ENCODE data around the gene COBL.

The COBL gene

GRCh38 chr7:51251290-51251689 lies 65.3 kb downstream of the COBL start:
- DNase-seq, result no peak

GRCh38 chr7:51250512-51250911 lies 66.1 kb downstream of the COBL start:
- DNase-seq, result no peak

DNA sequence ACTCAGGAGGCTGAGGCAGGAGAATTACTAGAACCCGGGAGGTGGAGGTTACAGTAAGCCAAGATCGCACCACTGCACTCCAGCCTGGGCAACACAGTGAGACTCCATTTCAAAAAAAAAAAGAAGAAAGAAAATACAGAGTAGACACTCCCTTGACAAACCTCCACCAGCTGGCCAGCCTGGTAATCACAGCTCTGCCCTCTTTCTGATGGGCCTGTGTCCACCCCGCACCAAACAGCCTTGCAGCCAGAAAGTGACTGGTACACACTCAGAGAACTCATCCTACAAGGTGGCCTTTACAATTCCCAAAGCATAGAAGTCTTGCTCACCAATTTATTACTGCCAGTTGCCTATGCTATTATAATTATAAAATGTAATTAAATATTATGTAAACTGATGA lies 66.6 kb downstream of the COBL start:
- no peak for DNase-seq

DNA sequence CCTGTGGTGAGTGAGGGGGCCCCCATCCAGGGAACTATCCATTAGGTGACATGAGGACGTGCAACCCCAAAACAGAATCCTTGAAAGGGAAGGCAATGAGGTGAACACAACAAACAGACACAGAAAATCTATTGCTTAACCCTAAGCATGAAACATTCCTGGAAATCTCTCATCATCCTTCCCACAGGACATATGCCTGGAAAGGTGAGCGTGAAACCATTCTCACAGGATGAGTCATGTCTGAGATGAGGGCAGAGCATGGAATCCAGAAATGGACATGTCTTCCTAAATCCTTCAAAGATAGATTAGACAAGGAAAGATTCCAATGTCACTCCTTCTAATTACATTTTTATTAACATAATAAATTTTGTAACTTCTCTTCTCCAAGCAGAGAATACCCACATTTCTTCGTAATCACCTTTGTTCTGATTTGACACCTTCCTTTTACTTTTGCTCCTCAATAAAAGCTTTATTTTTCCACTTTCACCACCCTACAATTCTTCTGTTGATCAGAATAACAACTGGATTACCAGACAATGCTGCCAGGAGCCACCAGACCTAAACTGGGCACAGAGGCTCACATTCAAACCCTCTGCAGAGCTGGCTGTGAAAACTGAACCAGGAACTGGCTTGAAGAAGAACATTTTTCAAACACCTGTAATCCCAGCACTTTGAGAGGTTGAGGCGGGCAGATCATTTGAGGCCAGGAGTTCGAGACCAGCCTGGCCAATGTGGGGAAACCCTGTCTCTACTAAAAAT lies 67.2 kb downstream of the COBL start:
- DNase-seq, result no peak

DNA sequence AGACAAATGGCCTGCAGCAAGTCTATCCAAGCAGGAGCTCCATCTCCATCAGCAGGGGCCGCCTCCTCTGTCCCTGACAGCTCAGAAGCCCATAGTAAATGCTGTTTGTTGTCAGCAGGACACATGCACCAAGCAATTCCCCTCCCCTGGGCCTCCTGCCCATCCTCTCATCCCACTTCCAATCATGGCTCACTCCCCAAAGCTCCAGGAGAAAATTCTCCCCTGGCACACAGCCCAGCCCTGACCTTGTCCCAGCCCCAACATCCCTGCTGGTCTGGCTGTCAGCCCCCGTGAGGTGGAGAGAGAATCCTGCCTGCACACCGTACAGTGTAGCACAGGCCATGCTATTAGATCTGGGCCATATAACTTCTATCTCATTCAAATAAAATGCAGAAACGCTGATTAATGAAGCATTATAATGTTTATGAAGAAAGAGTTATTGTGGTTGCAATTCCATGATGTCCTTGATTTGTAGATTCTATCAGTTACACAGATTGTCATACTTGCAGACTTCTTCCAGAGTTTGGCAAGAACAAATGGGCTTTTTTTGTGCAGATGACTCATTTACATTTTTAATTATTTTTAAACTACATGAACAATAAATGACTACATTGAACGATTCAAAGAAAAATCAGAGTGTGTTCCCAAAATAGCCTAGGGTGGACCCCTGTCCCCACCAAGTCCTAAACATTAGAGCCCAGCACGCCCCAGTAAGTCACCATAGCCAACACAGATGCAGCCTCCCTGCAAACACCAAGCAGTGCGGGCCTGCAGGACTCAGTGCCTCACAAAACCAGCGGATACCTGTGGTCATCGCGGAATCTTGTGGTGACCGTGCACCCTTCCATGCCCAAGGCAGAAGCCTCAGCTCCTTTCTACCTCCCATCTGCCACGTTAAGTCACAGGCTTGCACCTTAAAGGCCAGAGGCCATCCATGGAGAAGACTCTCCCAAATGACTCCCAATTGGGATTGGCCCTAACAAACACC lies 70.1 kb downstream of the COBL start:
- no peak for DNase-seq

DNA sequence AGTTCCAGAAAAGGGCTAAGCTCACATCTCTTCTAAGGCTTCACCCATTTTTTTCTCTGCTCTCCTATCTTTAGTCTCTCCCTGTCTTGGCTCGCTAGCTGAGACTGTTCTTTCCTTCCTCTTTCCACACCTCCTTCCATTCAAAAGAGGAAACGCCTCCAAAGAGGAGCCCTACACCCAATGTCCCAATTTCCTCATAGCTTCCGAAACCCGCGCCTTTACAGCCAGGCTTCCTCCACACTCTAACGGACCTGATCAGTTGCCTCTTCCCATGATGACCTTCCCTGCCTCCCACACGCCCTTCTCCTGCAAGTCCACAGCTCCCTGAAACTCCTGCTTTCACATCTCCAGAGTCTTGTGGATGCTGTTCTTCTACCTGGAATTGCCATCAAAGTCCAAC lies 71.7 kb downstream of the COBL start:
- DNase-seq, result no peak

DNA sequence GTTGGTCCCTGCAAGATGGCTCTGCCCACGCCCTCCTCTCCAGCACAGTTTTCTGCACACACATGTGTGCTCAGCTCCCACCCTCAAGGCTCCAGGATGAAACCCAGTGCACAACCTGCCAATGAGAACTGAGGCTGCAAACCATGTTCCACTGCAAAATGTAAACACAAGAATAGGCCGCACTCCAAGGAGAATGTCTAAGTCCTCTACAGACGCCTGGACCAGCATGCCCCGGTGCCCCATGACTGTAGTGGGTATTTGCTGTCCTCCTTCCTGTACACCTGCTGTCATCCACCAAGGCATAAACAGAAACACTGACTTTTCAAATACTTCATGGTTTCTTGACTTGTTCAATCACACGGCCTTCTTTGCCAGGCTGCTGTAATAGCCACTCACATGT lies 72.6 kb downstream of the COBL start:
- no peak for DNase-seq

DNA sequence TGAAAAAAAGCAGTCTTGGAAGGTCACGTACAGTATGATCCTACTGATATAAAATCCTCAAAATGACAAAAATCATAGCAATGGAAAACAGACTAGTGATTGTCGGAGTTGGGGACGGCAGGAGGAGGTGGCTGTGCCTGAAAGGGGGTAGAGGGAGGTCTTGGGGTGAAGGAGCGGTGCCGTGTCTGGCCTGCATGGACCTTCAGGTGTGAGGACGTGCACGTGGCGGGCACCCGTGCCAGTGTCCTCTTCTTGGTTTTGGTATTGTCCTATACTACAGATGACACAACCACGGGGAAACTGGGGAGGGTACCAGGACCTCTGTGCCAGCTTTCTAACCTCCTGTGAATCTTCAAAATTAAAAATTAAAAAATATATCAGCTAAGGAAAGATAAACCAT lies 73.0 kb downstream of the COBL start:
- DNase-seq, result no peak

DNA sequence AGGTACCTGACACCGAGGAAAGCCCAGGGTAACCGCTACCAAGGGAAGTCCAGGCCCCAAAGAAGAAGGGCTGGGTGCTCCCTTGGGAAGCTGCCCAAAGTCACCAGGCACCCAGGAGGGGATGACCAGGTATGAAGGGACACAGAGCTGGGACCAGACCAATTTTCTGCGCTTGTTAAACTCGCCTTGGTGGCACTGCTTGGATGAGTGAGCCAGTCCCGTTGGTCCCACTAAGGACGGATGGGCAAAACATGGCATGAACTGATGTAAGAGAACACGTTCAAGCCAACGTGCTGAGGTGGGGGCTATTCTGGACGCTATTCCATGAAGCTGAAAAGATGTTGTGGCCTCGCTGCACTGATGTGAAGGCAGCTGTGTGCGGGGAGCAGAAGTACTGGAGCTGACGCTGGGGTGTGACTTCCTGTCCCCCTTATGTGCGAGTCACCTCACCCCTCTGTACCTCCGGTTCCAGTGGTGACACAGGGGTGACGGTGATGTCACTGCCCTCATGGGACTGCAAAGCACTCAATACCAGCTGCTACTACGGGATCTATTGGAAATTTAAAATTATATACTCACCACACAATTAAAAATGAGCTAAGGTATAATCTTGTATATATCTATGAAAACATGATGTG lies 73.6 kb downstream of the COBL start:
- DNase-seq, result no peak

- DNase-seq, result no peak
Observed at GRCh38 chr7:51242007-51242691, 74.5 kb downstream of the COBL start.

- no peak for DNase-seq
Observed at GRCh38 chr7:51240868-51241267, 75.7 kb downstream of the COBL start.

DNA sequence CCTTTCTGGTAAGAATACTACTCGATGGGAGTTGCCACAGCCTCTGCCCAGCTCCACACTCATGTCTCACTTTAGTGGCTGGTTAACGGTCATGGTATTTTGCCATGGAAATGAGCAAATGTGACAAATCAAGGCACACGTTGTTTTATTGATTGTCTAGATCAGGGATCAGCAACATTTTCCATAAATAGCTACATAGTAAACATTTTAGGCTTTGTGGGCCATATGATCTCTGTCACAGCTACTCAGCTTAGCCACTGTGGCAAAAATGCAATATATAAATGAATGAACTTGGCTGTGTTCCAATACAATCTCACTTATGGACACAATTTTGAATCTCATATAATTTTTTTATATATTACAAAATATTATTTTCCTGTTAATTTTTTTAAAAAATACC lies 76.9 kb downstream of the COBL start:
- no peak for DNase-seq

- DNase-seq, result no peak
Observed at GRCh38 chr7:51238981-51239495, 77.6 kb downstream of the COBL start.

- no peak for DNase-seq
Observed at GRCh38 chr7:51237446-51238133, 79.0 kb downstream of the COBL start.

DNA sequence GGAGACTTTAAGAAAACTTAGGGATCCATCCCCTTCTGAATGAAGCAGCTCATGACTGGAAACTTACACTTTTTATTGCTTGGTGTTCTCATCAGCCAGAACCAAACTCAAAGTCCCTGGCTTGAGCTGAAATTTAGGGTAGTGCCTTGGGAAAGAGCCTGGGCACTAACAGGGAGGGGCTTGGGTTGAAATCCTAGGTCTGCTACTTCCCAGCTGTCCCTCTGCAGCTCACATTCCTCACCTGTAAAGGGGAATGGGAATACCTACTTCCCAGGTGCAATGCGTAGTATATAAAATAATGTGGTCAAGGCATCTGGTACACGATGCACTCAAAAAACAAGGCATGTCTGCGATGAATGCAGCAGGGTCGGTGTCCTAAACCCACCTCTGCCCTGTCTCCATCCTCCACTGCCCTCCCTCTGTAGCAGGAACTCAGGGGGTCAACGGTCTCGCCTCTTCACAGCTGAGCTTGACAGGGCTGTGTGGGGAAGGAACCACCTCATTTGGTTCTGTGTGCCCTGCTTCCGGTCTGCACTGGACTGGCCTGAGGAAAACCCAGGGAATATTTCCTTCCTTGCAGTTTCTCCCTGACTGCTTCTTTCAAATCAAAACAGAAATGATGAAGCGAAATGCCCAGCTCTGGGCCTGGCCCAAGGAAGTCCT lies 80.0 kb downstream of the COBL start:
- DNase-seq, result no peak

GRCh38 chr7:51235593-51236313 lies 80.9 kb downstream of the COBL start:
- no peak for DNase-seq

- DNase-seq, result no peak
Observed at GRCh38 chr7:51234609-51235308, 81.8 kb downstream of the COBL start.

- DNase-seq, result no peak
Observed at GRCh38 chr7:51234139-51234538, 82.5 kb downstream of the COBL start.

- DNase-seq, result no peak
Observed at GRCh38 chr7:51233374-51233773, 83.2 kb downstream of the COBL start.

- DNase-seq, result no peak
Observed at GRCh38 chr7:51230723-51231122, 85.9 kb downstream of the COBL start.

Data from SIG-M5 (cell line).